Measurements from ENCODE around the gene ARHGAP20. TPM values are rescaled to one million over a fixed set of nuclear protein-coding genes. Genes with fewer than 3 reads are reported as not detected.
"Not testable (repeated sequence)": the region's sequence is repeated elsewhere in the genome, so short reads cannot be mapped to it uniquely, and the experiment has no call there.

The ARHGAP20 gene
- total RNA-seq, 1 experiment from 2014 or later: 0.04 TPM

DNA sequence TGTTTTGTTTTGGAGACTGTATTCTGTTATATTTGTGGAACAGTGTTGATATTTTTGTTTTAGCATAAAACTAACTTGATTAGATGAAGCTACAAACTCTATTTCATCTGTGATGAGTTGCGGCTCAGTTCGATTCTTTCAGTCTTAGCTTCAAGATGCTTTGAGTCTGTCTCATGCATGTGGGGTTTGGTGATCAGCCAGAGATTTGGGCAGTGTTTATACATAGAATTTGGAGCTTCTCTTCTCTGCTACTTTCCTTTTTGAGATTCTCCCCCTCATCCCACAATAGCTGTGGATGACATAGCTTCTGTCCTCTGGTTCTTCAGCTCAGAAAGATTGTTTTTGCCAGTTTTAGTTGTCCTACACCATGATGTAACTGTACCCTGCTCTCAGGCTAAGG lies 90.4 kb downstream of the ARHGAP20 start:
- Histone ChIP-seq H2AFZ (ENCODE audit: low read length) (no peak overlapping the region), H3K79me2 (ENCODE audit: insufficient read depth, low read length) (no peaks in the 10 kb centered on the region), H3K9me3 (ENCODE audit: control insufficient read depth, low read depth, low read length) (no peaks in the 10 kb centered on the region), H3K27ac (ENCODE audit: insufficient read length, low read depth, low read length) (no peak overlapping the region), H3T11ph (ENCODE audit: low read length) (no peak overlapping the region), H3K4me2 (ENCODE audit: insufficient read depth, insufficient read length, low read length) (no peak overlapping the region), H3K79me1 (ENCODE audit: insufficient read depth, low read depth, low read length, poor library complexity, severe bottlenecking) (no peaks in the 10 kb centered on the region), H3K4me1 (ENCODE audit: insufficient read depth, low read length) (no peaks in the 10 kb centered on the region), H3K27me3 (ENCODE audit: insufficient read depth, low read length) (no peaks in the 10 kb centered on the region), H3K23ac (ENCODE audit: insufficient read length, low read depth, low read length) (no peak overlapping the region), H2BK20ac (ENCODE audit: low read depth, low read length, poor library complexity, severe bottlenecking) (no peak overlapping the region), H2BK120ac (ENCODE audit: low read depth, low read length, poor library complexity, severe bottlenecking) (no peak overlapping the region), H2BK15ac (ENCODE audit: low read depth, low read length) (no peak overlapping the region), H3K23me2 (ENCODE audit: insufficient read length, low read depth, low read length, poor library complexity, severe bottlenecking) (no peaks in the 10 kb centered on the region), H4K8ac (replicated peaks; ENCODE audit: insufficient read length, low read depth, low read length) (no peak overlapping the region), H3K18ac (ENCODE audit: insufficient read length, low read depth, low read length) (no peak overlapping the region), H3K14ac (ENCODE audit: insufficient read depth, low read length) (no peak overlapping the region), H2AK5ac (ENCODE audit: insufficient read length, low read length) (no peak overlapping the region), H4K91ac (ENCODE audit: insufficient read length, low read depth, low read length) (no peak overlapping the region), H2BK5ac (ENCODE audit: insufficient read length, low read length) (no peak overlapping the region), H3K4ac (ENCODE audit: low read depth, low read length) (no peak overlapping the region), H4K5ac (ENCODE audit: insufficient read length, low read depth, low read length) (no peak overlapping the region), H3K9ac (ENCODE audit: extremely low read depth, insufficient read length, low read length) (no peak overlapping the region), H4K20me1 (ENCODE audit: control insufficient read depth, insufficient read depth, insufficient read length) (no peaks in the 10 kb centered on the region), H3K56ac (ENCODE audit: insufficient read length, low read depth, low read length) (no peak overlapping the region), H2BK12ac (ENCODE audit: insufficient read length, low read depth, low read length) (no peak overlapping the region)
- H3K27me3 Mint-ChIP-seq (ENCODE audit: low read depth): no peaks in the 10 kb centered on the region
- H3K27ac Mint-ChIP-seq: no peak overlapping the region
- TF ChIP-seq CTCF (conservative IDR thresholded peaks at IDR 0.05): no peak
- H3K9me3 Mint-ChIP-seq: peaks cover 7 to 10% of the 10 kb centered on the region in 2 experiments; a peak in 4 of 5 replicates
- peaks cover 0 to 3% (median 0%) of the 10 kb centered on the region in 3 experiments; a peak in 2 of 7 replicates for H3K36me3 Mint-ChIP-seq (ENCODE audit: insufficient read depth in 1 of 3, low read depth in 3 of 3)
- no peaks in the 10 kb centered on the region for H3K4me1 Mint-ChIP-seq
- no peak for DNase-seq
- no peak overlapping the region for H3K4me3 Mint-ChIP-seq
- no CpG with 5 or more reads among the region's 2 CpGs for WGBS (ENCODE audit: extremely low coverage, insufficient read length, low lambda C conversion rate)

DNA sequence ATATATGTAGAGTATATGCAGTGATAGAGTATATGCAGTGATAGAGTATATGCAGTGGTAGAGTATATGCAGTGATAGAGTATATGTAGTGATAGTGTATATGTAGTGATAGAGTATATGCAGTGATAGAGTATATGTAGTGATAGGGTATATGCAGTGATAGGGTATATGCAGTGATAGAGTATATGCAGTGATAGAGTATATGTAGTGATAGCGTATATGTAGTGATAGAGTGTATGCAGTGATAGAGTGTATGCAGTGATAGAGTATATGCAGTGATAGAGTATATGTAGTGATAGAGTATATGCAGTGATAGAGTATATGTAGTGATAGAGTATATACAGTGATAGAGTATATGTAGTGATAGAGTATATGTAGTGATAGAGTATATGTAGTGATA lies 92.9 kb downstream of the ARHGAP20 start:
- H3K4ac ChIP-seq (ENCODE audit: low read depth, low read length); H3K27me3 ChIP-seq (ENCODE audit: insufficient read depth, low read length); H3K18ac ChIP-seq (ENCODE audit: insufficient read length, low read depth, low read length); H3K79me1 ChIP-seq (ENCODE audit: insufficient read depth, low read depth, low read length, poor library complexity, severe bottlenecking); H2BK12ac ChIP-seq (ENCODE audit: insufficient read length, low read depth, low read length); H3K9me3 Mint-ChIP-seq; H4K8ac ChIP-seq (replicated peaks; ENCODE audit: insufficient read length, low read depth, low read length); H3K9ac ChIP-seq (ENCODE audit: extremely low read depth, insufficient read length, low read length); H4K91ac ChIP-seq (ENCODE audit: insufficient read length, low read depth, low read length); H2BK120ac ChIP-seq (ENCODE audit: low read depth, low read length, poor library complexity, severe bottlenecking); H2AK5ac ChIP-seq (ENCODE audit: insufficient read length, low read length); DNase-seq; H3K27ac Mint-ChIP-seq; H3K27me3 Mint-ChIP-seq (ENCODE audit: low read depth); H3T11ph ChIP-seq (ENCODE audit: low read length); H3K14ac ChIP-seq (ENCODE audit: insufficient read depth, low read length); H3K4me1 ChIP-seq (ENCODE audit: insufficient read depth, low read length); H3K23me2 ChIP-seq (ENCODE audit: insufficient read length, low read depth, low read length, poor library complexity, severe bottlenecking); H2AFZ ChIP-seq (ENCODE audit: low read length); H2BK5ac ChIP-seq (ENCODE audit: insufficient read length, low read length); H3K4me2 ChIP-seq (ENCODE audit: insufficient read depth, insufficient read length, low read length); H3K36me3 Mint-ChIP-seq (ENCODE audit: insufficient read depth in 1 of 3, low read depth in 3 of 3); H4K20me1 ChIP-seq (ENCODE audit: control insufficient read depth, insufficient read depth, insufficient read length); H2BK20ac ChIP-seq (ENCODE audit: low read depth, low read length, poor library complexity, severe bottlenecking); H3K56ac ChIP-seq (ENCODE audit: insufficient read length, low read depth, low read length); H2BK15ac ChIP-seq (ENCODE audit: low read depth, low read length); H3K9me3 ChIP-seq (ENCODE audit: control insufficient read depth, low read depth, low read length); H3K27ac ChIP-seq (ENCODE audit: insufficient read length, low read depth, low read length); H3K4me1 Mint-ChIP-seq; H3K79me2 ChIP-seq (ENCODE audit: insufficient read depth, low read length); H3K23ac ChIP-seq (ENCODE audit: insufficient read length, low read depth, low read length); H3K4me3 Mint-ChIP-seq; H4K5ac ChIP-seq (ENCODE audit: insufficient read length, low read depth, low read length): not testable (repeated sequence)
- no CpG with 5 or more reads among the region's 1 CpG for WGBS (ENCODE audit: extremely low coverage, insufficient read length, low lambda C conversion rate)

All from H9 (cell line).